ENCODE data around the gene CAPN14.

DNA sequence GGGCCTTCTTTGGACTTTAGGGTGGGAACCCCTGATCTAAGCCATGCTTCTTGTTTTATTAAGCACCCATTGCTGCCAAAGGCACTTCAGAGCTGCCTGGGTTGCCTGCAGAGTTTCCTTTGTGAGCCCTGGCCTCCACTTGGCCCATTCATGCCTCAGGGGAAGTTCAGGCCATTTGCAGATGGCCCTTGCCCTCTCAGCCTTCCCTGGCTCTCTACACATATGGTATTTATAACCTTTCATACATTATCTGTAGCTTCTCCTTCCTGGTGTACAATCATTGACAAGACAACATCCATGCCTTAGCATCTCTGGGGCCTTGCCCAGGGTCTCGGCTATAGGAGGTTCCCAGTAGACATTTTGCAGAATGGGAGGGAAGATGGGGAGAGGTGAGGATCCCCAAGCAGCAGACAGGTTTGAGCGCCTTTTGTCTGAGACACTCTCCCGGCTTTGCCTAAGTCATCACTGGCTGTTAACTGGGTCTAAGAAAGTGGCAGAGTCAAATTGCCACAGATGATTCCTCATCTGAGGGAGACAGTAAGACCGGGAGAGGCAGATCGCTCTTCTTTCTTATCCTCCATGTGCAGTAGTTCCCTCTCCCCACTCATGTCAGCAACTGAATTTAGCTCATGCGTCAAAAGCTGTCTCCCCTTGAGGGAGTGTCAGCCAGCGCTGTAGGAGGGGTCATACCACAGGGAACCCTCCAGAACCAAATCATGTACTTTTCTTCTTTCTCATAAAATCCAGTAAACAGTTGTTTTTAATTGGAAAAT, 19.3 kb upstream of the CAPN14 start:
- TF ChIP-seq CTCF (IDR thresholded peaks at IDR 0.05; ENCODE audit: low read depth, low read length, missing input control), result no peak
- TF ChIP-seq, protein P1, sequence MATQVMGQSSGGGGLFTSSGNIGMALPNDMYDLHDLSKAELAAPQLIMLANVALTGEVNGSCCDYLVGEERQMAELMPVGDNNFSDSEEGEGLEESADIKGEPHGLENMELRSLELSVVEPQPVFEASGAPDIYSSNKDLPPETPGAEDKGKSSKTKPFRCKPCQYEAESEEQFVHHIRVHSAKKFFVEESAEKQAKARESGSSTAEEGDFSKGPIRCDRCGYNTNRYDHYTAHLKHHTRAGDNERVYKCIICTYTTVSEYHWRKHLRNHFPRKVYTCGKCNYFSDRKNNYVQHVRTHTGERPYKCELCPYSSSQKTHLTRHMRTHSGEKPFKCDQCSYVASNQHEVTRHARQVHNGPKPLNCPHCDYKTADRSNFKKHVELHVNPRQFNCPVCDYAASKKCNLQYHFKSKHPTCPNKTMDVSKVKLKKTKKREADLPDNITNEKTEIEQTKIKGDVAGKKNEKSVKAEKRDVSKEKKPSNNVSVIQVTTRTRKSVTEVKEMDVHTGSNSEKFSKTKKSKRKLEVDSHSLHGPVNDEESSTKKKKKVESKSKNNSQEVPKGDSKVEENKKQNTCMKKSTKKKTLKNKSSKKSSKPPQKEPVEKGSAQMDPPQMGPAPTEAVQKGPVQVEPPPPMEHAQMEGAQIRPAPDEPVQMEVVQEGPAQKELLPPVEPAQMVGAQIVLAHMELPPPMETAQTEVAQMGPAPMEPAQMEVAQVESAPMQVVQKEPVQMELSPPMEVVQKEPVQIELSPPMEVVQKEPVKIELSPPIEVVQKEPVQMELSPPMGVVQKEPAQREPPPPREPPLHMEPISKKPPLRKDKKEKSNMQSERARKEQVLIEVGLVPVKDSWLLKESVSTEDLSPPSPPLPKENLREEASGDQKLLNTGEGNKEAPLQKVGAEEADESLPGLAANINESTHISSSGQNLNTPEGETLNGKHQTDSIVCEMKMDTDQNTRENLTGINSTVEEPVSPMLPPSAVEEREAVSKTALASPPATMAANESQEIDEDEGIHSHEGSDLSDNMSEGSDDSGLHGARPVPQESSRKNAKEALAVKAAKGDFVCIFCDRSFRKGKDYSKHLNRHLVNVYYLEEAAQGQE (IDR thresholded peaks at IDR 0.05), result no peak
- no peak for TF ChIP-seq JUND (IDR thresholded peaks at IDR 0.05)
- TF ChIP-seq, protein P2, sequence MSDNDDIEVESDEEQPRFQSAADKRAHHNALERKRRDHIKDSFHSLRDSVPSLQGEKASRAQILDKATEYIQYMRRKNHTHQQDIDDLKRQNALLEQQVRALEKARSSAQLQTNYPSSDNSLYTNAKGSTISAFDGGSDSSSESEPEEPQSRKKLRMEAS (IDR thresholded peaks at IDR 0.05), result no peak
- no peak for TF ChIP-seq EGR1 (IDR thresholded peaks at IDR 0.05; ENCODE audit: low read depth in 2 of 2)

All from liver (tissue), 3 donors.